ENCODE data around the gene MTRF1. TPM values are rescaled to one million over a fixed set of nuclear protein-coding genes. Genes with fewer than 3 reads are reported as not detected.

The MTRF1 gene
- total RNA-seq, 4 donors from 2014 or later = 11.3 to 14.0 (median 12.2) TPM

Other genes starting within 250 kb of the MTRF1 start
- gene ELF1, start 244.3 kb downstream of the MTRF1 start, total RNA-seq = 10 to 100 TPM; 61.9 to 84.5 (median 71.5) TPM
- 10 to 100 TPM in 1 of 4 donors, 1 to 10 TPM in 3; 6.1 to 12.6 (median 7.1) TPM for gene WBP4, start 202.1 kb downstream of the MTRF1 start, total RNA-seq
- gene KBTBD6, start 130.8 kb downstream of the MTRF1 start, total RNA-seq = 1 to 10 TPM; 1.1 to 5.3 (median 4.1) TPM
- gene KBTBD7, start 69.0 kb downstream of the MTRF1 start, total RNA-seq = 1 to 10 TPM; 2.6 to 5.9 (median 4.1) TPM
- 10 to 100 TPM in 3 of 4 donors, 1 to 10 TPM in 1; 8.1 to 21.4 (median 12.1) TPM for gene NAA16, start 47.7 kb upstream of the MTRF1 start, total RNA-seq
- 10 to 100 TPM in 3 of 4 donors, 1 to 10 TPM in 1; 8.5 to 39.7 (median 16.7) TPM for gene RGCC, start 194.0 kb upstream of the MTRF1 start, total RNA-seq